Measurements from ENCODE around the gene EPYC.

The EPYC gene

GRCh38 chr12:90954428-90954827, 50.3 kb downstream of the EPYC start:
- DNase-seq = no peak

DNA sequence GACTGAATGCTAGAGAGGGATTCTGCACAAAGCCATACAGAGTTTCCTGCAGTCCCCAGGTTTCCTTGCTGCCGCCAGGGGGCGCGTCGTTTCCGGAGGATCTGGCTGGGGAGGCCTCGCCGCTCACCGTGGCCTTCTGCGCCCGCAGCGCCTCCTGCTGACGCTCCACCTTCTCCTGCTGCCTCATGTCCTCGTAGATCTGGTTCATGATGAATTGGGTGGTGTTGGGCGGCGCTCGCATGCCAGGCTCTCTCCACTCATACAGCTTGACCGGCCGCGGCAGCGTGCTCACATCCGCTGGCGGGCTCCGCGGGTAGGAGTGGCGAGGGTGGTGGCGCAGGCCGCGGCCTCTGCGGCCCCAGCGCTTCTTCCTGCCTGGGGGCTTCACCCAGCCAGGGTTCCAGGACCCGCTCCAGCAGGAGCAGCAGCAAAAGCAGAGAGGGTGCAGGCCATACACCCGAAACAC, 50.8 kb downstream of the EPYC start:
- DNase-seq = no peak

DNA sequence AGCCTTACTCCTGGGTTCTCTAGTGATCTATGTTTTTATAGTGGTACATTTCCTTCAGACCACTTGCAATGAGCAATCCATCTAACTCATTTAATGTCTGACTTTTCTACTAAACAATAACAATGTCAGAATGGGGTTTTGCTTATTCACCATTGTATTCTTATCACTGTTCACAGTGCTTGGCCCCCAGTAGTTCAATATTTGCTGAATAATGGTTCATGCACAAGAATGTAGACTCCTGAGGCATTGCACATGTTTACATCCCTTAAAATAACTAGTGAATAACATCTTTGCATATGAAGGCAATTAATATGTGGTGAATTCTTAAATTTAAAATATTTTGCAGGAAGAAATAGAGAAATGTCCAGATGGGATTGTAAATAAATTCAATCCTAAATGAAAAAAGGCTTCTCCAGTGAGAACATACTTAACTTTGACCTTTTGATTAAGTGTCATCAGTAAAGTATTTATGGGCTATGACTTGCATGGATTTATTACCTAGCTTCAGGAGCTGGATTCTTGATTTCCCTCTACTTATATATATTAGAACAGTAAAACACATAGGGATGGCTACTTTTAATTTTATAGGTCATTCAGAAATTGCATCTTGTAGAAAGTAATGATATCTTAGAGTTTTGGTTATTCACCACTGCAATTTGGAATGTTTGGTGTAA, 53.2 kb downstream of the EPYC start:
- DNase-seq = no peak

DNA sequence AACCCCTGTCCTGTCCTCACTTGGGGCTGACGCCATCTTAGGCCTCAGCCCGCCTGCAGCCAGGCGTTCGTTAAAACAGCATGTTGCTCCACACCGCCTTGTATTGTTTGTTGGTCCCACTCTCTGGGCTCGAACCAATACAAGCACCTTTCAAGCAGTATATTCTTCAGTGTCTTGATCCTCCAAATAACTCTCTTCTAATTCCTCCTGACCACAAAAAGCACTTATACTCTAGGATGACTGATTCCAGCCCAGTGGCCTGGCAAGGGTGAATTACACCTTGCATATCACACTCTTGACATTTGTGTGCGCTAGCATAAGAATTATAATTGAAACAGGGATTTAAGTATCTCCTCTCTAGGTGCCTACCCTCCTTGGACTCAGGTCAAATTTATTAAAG, 56.9 kb downstream of the EPYC start:
- no peak for DNase-seq

GRCh38 chr12:90945070-90945649, 59.6 kb downstream of the EPYC start:
- no peak for DNase-seq

DNA sequence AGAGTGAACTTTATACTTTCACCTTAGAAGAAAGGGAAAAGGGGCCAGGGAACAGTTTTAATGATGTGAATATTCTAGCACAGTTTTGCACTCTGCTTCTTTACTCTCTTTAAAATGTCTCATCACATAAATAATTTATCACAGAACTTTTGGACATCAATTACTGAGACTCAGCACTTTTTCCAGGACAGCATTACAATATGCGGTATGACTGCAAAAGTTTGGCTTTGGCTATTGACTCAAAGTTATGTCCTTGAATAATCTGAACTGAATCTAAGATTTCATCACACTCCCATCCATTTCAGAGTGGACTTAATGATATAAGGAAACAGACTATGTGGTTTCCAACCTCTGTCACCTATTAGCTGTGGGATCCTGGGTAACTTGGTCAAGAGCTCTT, 61.5 kb downstream of the EPYC start:
- DNase-seq = no peak

- DNase-seq = no peak
These were observed 63.8 kb downstream of the EPYC start for GRCh38 chr12:90940872-90941499.

GRCh38 chr12:90939382-90939781, 65.4 kb downstream of the EPYC start:
- DNase-seq = no peak

DNA sequence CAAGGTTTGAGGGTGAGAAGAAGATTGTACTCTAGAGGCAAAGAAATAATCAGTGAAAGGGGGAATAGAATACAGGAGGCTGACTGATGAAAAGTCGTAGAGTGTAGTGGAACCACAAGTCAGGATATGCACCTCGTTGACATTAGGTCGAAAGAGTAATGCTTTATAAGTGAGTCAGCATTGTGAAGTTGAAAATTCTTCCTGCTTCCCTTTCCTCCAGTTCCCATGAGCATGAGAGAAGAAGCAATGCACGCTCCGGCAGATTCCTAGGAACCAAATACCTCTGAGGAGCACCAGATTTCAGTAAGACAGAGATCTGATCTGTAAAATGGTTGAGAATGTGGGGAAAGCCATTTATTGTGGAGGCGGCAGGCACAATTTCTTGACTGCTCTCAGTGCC, 66.3 kb downstream of the EPYC start:
- DNase-seq = no peak

- no peak for DNase-seq
These were observed 67.1 kb downstream of the EPYC start for GRCh38 chr12:90937651-90938050.

DNA sequence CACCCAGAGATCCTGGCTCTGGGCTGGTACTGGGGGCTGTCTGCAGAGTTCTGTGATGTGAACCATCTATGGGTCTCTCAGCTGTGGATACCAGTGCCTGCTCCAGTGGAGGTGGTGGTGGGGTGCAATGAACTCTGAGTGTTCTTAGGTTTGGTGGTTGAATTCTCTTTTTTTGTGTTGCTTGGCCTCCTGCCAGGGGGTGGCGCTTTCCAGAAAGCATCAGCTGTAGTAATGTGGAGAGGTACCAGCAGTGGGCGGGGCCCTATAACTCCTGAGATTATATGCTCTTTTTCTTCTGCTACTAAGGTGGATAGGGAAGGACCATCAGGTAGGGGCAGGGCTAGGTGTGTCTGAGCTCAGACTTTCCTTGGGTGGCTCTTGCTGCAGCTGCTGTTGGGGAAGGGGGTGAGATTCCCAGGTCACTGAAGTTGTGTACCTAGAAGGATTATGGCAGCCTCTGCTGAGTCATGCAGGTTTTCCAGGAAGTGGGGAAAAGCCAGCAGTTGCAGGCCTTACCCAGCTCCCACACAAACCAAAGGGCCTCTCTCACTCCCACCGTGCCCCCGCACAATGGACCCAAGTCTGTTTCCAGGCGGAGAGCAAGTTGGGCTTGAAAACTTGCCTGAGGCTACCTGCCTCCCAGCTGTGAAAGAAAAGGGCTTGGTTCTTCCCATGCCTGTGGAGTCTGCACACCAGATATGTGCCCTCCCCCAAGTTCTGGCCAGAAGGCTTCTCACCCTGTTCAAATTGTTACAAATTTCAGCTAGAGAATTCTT, 68.4 kb downstream of the EPYC start:
- no peak for DNase-seq

DNA sequence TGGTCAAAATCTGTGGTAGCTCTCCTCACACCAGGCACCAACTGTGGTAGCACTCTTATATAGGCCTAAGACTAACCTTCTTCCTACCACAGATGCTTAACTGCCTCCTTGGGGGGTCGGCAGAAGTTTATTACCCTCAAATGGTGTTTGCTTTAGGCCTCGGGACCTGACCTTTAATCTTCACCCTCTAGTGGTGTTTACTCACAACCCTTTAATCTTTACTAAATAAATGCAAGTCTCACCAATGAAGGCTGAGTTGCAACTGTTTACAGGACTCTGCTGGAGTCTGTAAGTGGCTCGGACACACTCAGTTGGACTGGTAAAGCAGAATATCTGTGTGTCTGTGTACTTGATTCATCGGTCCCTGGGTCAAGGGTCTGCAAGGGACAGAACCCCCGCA, 79.2 kb downstream of the EPYC start:
- DNase-seq = no peak

DNA sequence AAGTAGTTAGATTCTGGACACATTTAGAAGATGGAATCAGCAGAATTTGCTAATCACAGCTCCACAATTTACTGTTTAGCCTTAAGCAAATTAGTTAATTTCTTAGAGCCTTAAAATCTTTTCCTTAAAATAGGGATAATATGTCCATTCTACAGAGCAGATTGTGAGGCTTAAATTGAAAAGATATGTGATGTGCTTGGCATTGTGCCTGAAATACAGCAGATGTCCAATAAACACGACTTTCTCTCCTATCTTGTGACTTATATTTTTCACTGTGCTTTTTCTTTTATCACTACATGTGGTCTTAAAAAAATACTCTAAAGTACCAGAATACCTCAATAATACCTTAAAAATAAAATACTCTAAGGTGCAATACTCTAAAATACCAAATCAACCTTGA, 80.4 kb downstream of the EPYC start:
- no peak for DNase-seq

DNA sequence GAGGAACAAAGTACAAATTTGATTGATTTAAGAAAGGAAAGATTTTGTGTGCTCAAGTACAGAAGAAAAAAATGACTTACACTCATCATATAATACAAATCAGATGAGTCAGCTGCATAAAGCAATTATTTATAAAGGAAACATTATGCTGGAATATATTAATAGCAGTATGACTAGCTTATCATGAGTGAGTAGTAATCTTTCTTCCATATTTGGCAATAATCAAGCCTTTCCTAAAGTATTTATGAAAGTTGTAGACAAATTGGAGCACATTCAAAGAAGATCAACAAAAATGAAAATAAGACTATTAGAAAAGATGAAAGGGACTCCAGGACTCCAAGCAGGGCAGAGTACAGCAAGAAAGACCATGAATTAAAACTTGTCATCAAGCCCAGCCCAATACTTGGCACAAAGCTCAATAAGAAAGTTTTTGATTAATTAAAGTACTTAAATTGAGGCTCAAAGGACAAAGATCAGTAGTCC, 82.6 kb downstream of the EPYC start:
- DNase-seq = no peak

DNA sequence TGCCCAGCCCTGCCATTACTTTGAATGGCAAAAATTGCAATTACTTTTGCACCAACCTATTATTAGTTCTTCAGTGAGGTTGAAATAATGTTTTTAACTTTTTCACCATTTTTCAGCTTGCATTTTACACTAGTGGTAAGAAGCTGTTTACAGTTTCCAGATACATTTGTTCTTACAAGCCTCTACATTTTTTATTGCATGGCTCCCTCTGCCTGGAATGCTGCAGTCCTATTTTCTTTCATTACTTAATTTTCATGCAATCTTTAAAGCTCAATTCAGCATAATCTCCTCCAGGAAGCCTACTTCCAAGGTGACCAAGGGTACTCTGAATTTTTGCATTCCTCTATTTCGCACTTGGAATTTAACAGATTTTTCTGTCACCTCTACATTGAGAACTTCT, 83.2 kb downstream of the EPYC start:
- no peak for DNase-seq

DNA sequence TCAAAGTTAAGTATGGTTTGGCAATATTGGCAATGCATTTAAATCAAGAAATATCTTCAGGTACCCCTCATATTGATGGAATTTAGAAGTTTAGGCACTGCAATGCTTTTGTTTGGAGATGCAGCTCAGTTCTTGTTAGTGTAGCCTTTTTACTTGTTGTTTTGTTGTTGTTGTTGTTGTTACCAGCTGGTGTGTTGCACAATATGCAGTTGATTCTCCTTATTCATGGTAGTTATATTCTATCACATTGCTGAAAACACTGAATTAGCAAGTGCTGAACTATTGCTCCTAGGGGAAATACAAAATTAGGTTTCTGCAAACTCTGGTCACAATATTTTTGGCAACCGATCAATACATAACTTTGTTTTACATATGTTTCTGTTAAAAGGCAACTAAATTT, 84.5 kb downstream of the EPYC start:
- no peak for DNase-seq

DNA sequence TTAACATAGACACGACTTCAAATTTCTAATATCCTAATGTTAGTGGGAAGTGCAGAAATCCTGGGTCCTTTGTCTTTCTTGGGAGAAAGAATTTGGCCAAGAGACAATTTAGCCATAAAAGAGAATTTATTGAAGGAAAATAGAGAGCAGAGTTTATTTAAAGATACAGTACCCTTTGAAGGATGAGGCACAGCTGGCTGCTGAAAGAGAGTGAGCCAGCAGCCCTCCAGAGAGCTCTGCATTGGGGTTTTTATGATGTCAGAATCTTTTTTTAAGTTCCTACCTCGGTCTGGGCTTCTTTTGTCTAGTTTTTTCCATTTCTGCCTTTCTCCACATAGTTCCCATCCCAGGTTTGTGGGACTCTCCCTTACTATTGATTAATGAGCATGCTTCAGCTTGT, 87.3 kb downstream of the EPYC start:
- no peak for DNase-seq

- no peak for DNase-seq
These were observed 88.3 kb downstream of the EPYC start for GRCh38 chr12:90916516-90916915.

GRCh38 chr12:90915353-90915752, 89.4 kb downstream of the EPYC start:
- no peak for DNase-seq
